SK-N-SH treated with all-trans-retinoic acid at 6 μM for 48 hours (cell line): Measurements from ENCODE around the gene SORL1-AS1.

Source experiments
- BACH2 ChIP-seq: fragments of 250-450 bp; sonication (Bioruptor Pico); IDR thresholded peaks from 2 replicates; pipeline ENCODE4 v1.9.0; 2021; ENCODE audit warnings: mild to moderate bottlenecking, borderline replicate concordance
- RARB ChIP-seq: fragments of 250-450 bp; sonication (Bioruptor Pico); IDR thresholded peaks from 2 replicates; pipeline ENCODE4 v1.8.0; 2021; ENCODE audit warnings: mild to moderate bottlenecking, moderate library complexity
- ZFP30 ChIP-seq: fragments of 450-650 bp; formaldehyde crosslinking; IDR thresholded peaks from 2 replicates; pipeline ENCODE4 v1.5.0; 2022; ENCODE audit warnings: mild to moderate bottlenecking, moderate library complexity

DNA sequence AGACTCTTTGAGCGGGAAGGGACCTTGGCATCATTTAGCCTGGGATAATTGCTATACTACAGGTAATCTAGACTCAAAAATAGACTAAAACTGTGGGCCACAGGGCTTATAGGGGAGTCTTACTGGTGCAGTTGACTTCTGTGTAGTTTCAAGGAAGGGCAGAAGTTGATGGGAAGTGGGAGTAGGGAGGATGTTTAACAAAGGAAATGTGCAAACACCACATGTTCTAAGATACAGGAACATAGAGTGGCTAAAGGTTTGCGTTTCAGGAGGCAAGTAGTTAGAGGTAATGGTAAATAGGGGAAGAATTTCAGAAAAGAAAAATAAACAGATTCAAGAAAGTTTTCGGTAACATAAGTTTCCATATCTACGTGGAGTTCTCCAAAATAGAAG is 15.1 kb downstream of the SORL1-AS1 start:
- no peak for TF ChIP-seq ZFP30 (CRISPR knock-in tag)
- no peak for TF ChIP-seq BACH2 (CRISPR knock-in tag)
- no peak for TF ChIP-seq RARB (CRISPR knock-in tag)
